ENCODE measurements around the gene CCR5. TPM values are rescaled to one million over a fixed set of nuclear protein-coding genes. Genes with fewer than 3 reads are reported as not detected.

CCR5 gene
- total and polyA plus RNA-seq, 4 donors: 0.06 to 0.75 (median 0.37) TPM

DNA sequence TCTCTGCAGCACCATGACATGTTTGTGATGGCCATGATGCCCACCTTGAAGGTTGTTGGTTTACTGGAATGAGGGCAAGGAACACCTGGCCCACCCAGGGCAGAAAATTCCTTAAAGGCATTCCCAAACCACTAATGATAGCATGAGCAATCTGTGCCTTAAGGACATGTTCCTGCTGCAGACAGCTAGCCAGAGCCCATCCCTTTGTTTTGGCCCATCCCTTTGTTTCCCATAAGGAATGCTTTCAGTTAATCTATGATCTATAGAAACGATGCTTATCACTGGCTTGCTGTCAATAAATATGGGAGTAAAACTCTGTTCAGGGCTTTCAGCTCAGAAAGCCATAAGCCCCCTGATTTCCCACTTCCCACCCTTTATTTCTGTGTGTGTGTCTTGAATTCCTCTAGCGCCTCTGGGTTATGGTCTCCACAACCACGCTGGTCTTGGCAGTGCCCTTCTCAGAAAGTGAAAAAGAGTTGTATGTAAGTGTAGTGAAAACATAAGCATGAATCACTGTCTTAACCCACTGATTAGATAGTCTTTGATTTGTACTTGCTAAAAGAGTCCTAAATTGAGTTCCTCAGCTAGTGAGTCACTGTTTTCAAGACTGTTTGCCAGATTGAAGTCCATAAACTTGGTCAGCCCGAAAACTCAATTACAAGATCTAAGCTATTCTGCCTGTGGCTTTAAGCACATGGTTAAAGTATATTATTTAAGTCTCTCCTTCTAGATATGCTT lies 35.8 kb upstream of the CCR5 start:
- no peaks in the 10 kb centered on the region for H3K27me3 ChIP-seq (ENCODE audit: control insufficient read depth in 4 of 4, insufficient read depth in 4 of 4, low read length in 3 of 4)
- H3K36me3 ChIP-seq (ENCODE audit: control insufficient read depth in 4 of 4, insufficient read depth in 3 of 4, low read depth in 1 of 4, low read length in 3 of 4): no peaks in the 10 kb centered on the region
- H3K4me1 ChIP-seq (ENCODE audit: control insufficient read depth in 4 of 4, insufficient read depth in 4 of 4, low read length in 3 of 4): no peaks in the 10 kb centered on the region
- WGBS: 71% methylated on average over 4 of the region's 4 CpGs
- H3K27ac ChIP-seq (ENCODE audit: low read depth in 1 of 2, low read length in 2 of 2): no peak overlapping the region
- TF ChIP-seq RAD21 (IDR thresholded peaks at IDR 0.05) (no peak), HNF4G (IDR thresholded peaks at IDR 0.05) (no peak)
- TF ChIP-seq, protein P1, sequence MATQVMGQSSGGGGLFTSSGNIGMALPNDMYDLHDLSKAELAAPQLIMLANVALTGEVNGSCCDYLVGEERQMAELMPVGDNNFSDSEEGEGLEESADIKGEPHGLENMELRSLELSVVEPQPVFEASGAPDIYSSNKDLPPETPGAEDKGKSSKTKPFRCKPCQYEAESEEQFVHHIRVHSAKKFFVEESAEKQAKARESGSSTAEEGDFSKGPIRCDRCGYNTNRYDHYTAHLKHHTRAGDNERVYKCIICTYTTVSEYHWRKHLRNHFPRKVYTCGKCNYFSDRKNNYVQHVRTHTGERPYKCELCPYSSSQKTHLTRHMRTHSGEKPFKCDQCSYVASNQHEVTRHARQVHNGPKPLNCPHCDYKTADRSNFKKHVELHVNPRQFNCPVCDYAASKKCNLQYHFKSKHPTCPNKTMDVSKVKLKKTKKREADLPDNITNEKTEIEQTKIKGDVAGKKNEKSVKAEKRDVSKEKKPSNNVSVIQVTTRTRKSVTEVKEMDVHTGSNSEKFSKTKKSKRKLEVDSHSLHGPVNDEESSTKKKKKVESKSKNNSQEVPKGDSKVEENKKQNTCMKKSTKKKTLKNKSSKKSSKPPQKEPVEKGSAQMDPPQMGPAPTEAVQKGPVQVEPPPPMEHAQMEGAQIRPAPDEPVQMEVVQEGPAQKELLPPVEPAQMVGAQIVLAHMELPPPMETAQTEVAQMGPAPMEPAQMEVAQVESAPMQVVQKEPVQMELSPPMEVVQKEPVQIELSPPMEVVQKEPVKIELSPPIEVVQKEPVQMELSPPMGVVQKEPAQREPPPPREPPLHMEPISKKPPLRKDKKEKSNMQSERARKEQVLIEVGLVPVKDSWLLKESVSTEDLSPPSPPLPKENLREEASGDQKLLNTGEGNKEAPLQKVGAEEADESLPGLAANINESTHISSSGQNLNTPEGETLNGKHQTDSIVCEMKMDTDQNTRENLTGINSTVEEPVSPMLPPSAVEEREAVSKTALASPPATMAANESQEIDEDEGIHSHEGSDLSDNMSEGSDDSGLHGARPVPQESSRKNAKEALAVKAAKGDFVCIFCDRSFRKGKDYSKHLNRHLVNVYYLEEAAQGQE (IDR thresholded peaks at IDR 0.05): no peak
- peaks cover 4 to 13% (median 7%) of the 10 kb centered on the region in 4 donors for H3K9me3 ChIP-seq (ENCODE audit: control insufficient read depth in 4 of 4, low read length in 3 of 4)
- no peak overlapping the region for H3K9ac ChIP-seq (ENCODE audit: low read depth in 1 of 2, low read length in 2 of 2)
- no peak overlapping the region for H3K4me3 ChIP-seq (ENCODE audit: low read depth in 1 of 3, low read length in 3 of 3)
- no peak for DNase-seq (ENCODE audit: low spot score)

DNA sequence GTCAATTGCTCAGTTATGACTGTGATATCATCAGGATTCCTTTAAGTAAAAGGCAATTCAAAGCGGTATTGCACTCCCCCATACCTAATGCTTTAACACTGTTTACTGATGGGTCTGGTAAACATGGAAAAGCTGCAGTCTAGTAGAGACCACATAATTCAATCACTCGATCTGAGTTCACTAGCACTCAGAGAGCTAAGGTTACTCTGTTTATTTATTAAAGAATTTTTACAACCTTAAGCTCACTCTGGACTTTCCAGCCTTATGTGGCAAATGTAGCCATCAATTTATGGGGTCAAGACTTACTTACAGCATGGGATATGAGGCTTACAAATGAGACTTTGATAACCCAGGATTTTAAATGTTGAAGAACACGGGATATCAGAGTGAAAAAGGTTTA lies 35.2 kb upstream of the CCR5 start:
- peaks cover 4 to 13% (median 7%) of the 10 kb centered on the region in 4 donors for H3K9me3 ChIP-seq (ENCODE audit: control insufficient read depth in 4 of 4, low read length in 3 of 4)
- no peaks in the 10 kb centered on the region for H3K36me3 ChIP-seq (ENCODE audit: control insufficient read depth in 4 of 4, insufficient read depth in 3 of 4, low read depth in 1 of 4, low read length in 3 of 4)
- 67% methylated on average over 3 of the region's 3 CpGs for WGBS
- no peak for DNase-seq (ENCODE audit: low spot score)
- H3K9ac ChIP-seq (ENCODE audit: low read depth in 1 of 2, low read length in 2 of 2): no peak overlapping the region
- TF ChIP-seq RXRA (IDR thresholded peaks at IDR 0.05) (no peak), NR2F2 (IDR thresholded peaks at IDR 0.05) (no peak), RAD21 (IDR thresholded peaks at IDR 0.05) (no peak)
- H3K4me3 ChIP-seq (ENCODE audit: low read depth in 1 of 3, low read length in 3 of 3): no peak overlapping the region
- H3K27me3 ChIP-seq (ENCODE audit: control insufficient read depth in 4 of 4, insufficient read depth in 4 of 4, low read length in 3 of 4): no peaks in the 10 kb centered on the region
- H3K27ac ChIP-seq (ENCODE audit: low read depth in 1 of 2, low read length in 2 of 2): no peak overlapping the region
- no peaks in the 10 kb centered on the region for H3K4me1 ChIP-seq (ENCODE audit: control insufficient read depth in 4 of 4, insufficient read depth in 4 of 4, low read length in 3 of 4)

DNA sequence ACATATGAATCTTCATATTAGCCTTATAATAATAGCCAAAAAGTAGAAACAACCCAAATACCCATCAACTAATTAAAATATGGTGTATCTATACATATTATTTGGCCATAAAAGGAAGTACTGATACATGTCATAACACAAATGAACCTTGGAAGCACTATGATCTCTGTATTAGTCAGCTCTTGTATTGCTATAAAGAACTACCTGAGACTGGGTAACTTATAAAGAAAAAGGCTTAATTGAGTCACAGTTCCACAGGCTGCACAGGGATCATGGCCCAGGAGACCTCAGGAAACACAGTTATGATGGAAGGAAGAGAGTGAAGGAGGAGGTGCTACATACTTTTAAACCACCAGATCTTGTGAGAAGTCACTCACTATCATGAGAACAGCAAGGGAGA lies 32.8 kb upstream of the CCR5 start:
- no peak overlapping the region for H3K9ac ChIP-seq (ENCODE audit: low read depth in 1 of 2, low read length in 2 of 2)
- no peak for TF ChIP-seq FOXA1 (IDR thresholded peaks at IDR 0.05)
- TF ChIP-seq HNF4A (conservative IDR thresholded peaks at IDR 0.05): no peak
- TF ChIP-seq RAD21 (IDR thresholded peaks at IDR 0.05): no peak
- no peak for TF ChIP-seq RXRA (IDR thresholded peaks at IDR 0.05)
- TF ChIP-seq, protein P1 (IDR thresholded peaks at IDR 0.05): no peak
- TF ChIP-seq, protein P2, sequence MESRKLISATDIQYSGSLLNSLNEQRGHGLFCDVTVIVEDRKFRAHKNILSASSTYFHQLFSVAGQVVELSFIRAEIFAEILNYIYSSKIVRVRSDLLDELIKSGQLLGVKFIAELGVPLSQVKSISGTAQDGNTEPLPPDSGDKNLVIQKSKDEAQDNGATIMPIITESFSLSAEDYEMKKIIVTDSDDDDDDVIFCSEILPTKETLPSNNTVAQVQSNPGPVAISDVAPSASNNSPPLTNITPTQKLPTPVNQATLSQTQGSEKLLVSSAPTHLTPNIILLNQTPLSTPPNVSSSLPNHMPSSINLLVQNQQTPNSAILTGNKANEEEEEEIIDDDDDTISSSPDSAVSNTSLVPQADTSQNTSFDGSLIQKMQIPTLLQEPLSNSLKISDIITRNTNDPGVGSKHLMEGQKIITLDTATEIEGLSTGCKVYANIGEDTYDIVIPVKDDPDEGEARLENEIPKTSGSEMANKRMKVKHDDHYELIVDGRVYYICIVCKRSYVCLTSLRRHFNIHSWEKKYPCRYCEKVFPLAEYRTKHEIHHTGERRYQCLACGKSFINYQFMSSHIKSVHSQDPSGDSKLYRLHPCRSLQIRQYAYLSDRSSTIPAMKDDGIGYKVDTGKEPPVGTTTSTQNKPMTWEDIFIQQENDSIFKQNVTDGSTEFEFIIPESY (IDR thresholded peaks at IDR 0.05): no peak
- no peak for TF ChIP-seq TAF1 (conservative IDR thresholded peaks at IDR 0.05)
- TF ChIP-seq, protein P3, sequence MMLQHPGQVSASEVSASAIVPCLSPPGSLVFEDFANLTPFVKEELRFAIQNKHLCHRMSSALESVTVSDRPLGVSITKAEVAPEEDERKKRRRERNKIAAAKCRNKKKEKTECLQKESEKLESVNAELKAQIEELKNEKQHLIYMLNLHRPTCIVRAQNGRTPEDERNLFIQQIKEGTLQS (IDR thresholded peaks at IDR 0.05): no peak
- no peak for TF ChIP-seq HNF4G (IDR thresholded peaks at IDR 0.05)
- no peak for TF ChIP-seq SP1 (IDR thresholded peaks at IDR 0.05)
- TF ChIP-seq EGR1 (IDR thresholded peaks at IDR 0.05; ENCODE audit: low read depth in 2 of 2): no peak
- TF ChIP-seq, protein P4, sequence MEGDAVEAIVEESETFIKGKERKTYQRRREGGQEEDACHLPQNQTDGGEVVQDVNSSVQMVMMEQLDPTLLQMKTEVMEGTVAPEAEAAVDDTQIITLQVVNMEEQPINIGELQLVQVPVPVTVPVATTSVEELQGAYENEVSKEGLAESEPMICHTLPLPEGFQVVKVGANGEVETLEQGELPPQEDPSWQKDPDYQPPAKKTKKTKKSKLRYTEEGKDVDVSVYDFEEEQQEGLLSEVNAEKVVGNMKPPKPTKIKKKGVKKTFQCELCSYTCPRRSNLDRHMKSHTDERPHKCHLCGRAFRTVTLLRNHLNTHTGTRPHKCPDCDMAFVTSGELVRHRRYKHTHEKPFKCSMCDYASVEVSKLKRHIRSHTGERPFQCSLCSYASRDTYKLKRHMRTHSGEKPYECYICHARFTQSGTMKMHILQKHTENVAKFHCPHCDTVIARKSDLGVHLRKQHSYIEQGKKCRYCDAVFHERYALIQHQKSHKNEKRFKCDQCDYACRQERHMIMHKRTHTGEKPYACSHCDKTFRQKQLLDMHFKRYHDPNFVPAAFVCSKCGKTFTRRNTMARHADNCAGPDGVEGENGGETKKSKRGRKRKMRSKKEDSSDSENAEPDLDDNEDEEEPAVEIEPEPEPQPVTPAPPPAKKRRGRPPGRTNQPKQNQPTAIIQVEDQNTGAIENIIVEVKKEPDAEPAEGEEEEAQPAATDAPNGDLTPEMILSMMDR (IDR thresholded peaks at IDR 0.05; ENCODE audit: low read depth, low read length, missing input control): no peak
- no peak for TF ChIP-seq GABPA (IDR thresholded peaks at IDR 0.05 in 1 of 2, conservative IDR thresholded peaks at IDR 0.05 in 1 of 2)
- TF ChIP-seq, protein P5, sequence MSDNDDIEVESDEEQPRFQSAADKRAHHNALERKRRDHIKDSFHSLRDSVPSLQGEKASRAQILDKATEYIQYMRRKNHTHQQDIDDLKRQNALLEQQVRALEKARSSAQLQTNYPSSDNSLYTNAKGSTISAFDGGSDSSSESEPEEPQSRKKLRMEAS (IDR thresholded peaks at IDR 0.05): no peak

More for the DNA sequence above, 32.8 kb upstream of the CCR5 start:
- no peak for DNase-seq (ENCODE audit: low spot score)
- H3K27me3 ChIP-seq (ENCODE audit: control insufficient read depth in 4 of 4, insufficient read depth in 4 of 4, low read length in 3 of 4): no peaks in the 10 kb centered on the region
- H3K4me3 ChIP-seq (ENCODE audit: low read depth in 1 of 3, low read length in 3 of 3): no peak overlapping the region
- no peak overlapping the region for H3K27ac ChIP-seq (ENCODE audit: low read depth in 1 of 2, low read length in 2 of 2)
- H3K4me1 ChIP-seq (ENCODE audit: control insufficient read depth in 4 of 4, insufficient read depth in 4 of 4, low read length in 3 of 4): no peaks in the 10 kb centered on the region
- peaks cover 4 to 13% (median 7%) of the 10 kb centered on the region in 4 donors for H3K9me3 ChIP-seq (ENCODE audit: control insufficient read depth in 4 of 4, low read length in 3 of 4)
- no peaks in the 10 kb centered on the region for H3K36me3 ChIP-seq (ENCODE audit: control insufficient read depth in 4 of 4, insufficient read depth in 3 of 4, low read depth in 1 of 4, low read length in 3 of 4)
